SK-N-SH (cell line): Measurements from ENCODE around the gene ZNF221. TPM values are rescaled to one million over a fixed set of nuclear protein-coding genes. Genes with fewer than 3 reads are reported as not detected.

Experiments used
- CTCF ChIA-PET: fragments of 300-600, 350-600 bp; formaldehyde crosslinking; extraction: SDS; loops from one replicate; lab custom pipeline; 2021; lab: Yijun Ruan, JAX
- POLR2A ChIA-PET: fragments of 350-600 bp; sonication (Branson Sonifier 250); formaldehyde crosslinking; extraction: SDS; loops from one replicate; lab custom pipeline; 2020; ENCODE audit warnings: antibody characterized with exemption, inconsistent platforms; lab: Yijun Ruan, JAX
- DNase-seq: peaks from one replicate; pipeline ENCODE4 v3.0.0; 2012
- H2AFZ ChIP-seq: fragments of 200-600 bp; sonication (generic); 2 replicates; pipeline ENCODE4 v1.8.1; 2016; ENCODE audit warnings: antibody characterized with exemption, mild to moderate bottlenecking, low read depth
- H3F3A ChIP-seq: fragments of 200-600 bp; sonication (generic); replicated peaks from 2 replicates; pipeline ENCODE3; 2016; ENCODE audit warnings: antibody characterized with exemption, mild to moderate bottlenecking; ENCODE audit not compliant: insufficient read depth
- H3K27ac ChIP-seq, 2 experiments: fragments of 200-500 bp in 1 of 2; fragments of 200-600 bp in 1 of 2; sonication (Bioruptor generic) in 1 of 2; sonication (generic), shearing (Covaris generic) in 1 of 2; 2 replicates each; pipeline versions ENCODE4 v1.5.1 to v1.6.1; 2014 to 2016; ENCODE audit warnings: low read depth in 2 of 2, inconsistent platforms in 1 of 2, low read length in 1 of 2, mild to moderate bottlenecking in 1 of 2, mixed read lengths in 1 of 2
- H3K27me3 ChIP-seq: fragments of 200-600 bp; sonication (generic), shearing (Covaris generic); 2 replicates; pipeline ENCODE4 v1.6.1; 2016; ENCODE audit warnings: mixed run types; ENCODE audit not compliant: insufficient read depth
- H3K36me3 ChIP-seq, 2 experiments: fragments of 200-500 bp in 1 of 2; fragments of 200-600 bp in 1 of 2; sonication (Bioruptor generic) in 1 of 2; sonication (generic) in 1 of 2; replicated peaks in 1 of 2; 2 replicates each; pipeline versions ENCODE3 to v1.5.1; 2014 to 2016; ENCODE audit warnings: low read length in 1 of 2, mild to moderate bottlenecking in 1 of 2; ENCODE audit not compliant: insufficient read depth in 2 of 2, control insufficient read depth in 1 of 2
- H3K4me1 ChIP-seq, 2 experiments: fragments of 200-500 bp in 1 of 2; fragments of 200-600 bp in 1 of 2; sonication (Bioruptor generic) in 1 of 2; sonication (generic), shearing (Covaris generic) in 1 of 2; 2 replicates each; pipeline versions ENCODE4 v1.5.1 to v1.6.1; 2014 to 2016; ENCODE audit warnings: low read depth in 1 of 2, low read length in 1 of 2, mixed run types in 1 of 2; ENCODE audit not compliant: insufficient read depth in 2 of 2, control insufficient read depth in 1 of 2
- H3K4me2 ChIP-seq: fragments of 200-600 bp; sonication (generic), shearing (Covaris generic); 2 replicates; pipeline ENCODE4 v1.6.1; 2017; ENCODE audit warnings: mixed run types
- H3K4me3 ChIP-seq, 2 experiments: fragments of 200-500 bp in 1 of 2; fragments of 200-600 bp in 1 of 2; sonication (Bioruptor generic) in 1 of 2; sonication (generic), shearing (Covaris generic) in 1 of 2; 2 replicates each; pipeline versions ENCODE4 v1.5.1 to v1.8.1; 2014 to 2016; ENCODE audit warnings: low read depth in 2 of 2, inconsistent platforms in 1 of 2, low read length in 1 of 2, mild to moderate bottlenecking in 1 of 2, mixed read lengths in 1 of 2, moderate library complexity in 1 of 2
- H3K79me2 ChIP-seq: fragments of 200-600 bp; sonication (generic); 2 replicates; pipeline ENCODE4 v1.8.1; 2017; ENCODE audit warnings: mild to moderate bottlenecking; ENCODE audit not compliant: insufficient read depth
- H3K9ac ChIP-seq: fragments of 200-600 bp; sonication (generic); 2 replicates; pipeline ENCODE4 v1.6.1; 2017; ENCODE audit warnings: mixed run types
- H3K9me2 ChIP-seq: fragments of 200-600 bp; sonication (generic); 2 replicates; pipeline ENCODE4 v1.6.1; 2017; ENCODE audit warnings: mixed run types
- H3K9me3 ChIP-seq: fragments of 200-600 bp; sonication (generic); 2 replicates; pipeline ENCODE4 v1.6.1; 2017; ENCODE audit warnings: mixed run types, mild to moderate bottlenecking, moderate library complexity
- H4K20me1 ChIP-seq: fragments of 200-600 bp; sonication (generic); 2 replicates; pipeline ENCODE4 v1.6.1; 2017; ENCODE audit warnings: mild to moderate bottlenecking, mixed run types; ENCODE audit not compliant: insufficient read depth
- CTCF ChIP-seq: fragments of 200-600 bp; sonication (generic); IDR thresholded peaks from 2 replicates; pipeline ENCODE4 v1.6.1; 2017; ENCODE audit warnings: antibody characterized with exemption, mild to moderate bottlenecking, moderate library complexity
- EZH2phosphoT487 ChIP-seq: fragments of 200-600 bp; sonication (generic); IDR thresholded peaks from 2 replicates; pipeline ENCODE4 v1.6.1; 2017; ENCODE audit warnings: low read depth, mixed run types, mild to moderate bottlenecking, antibody characterized with exemption, moderate library complexity, borderline replicate concordance
- FOSL2 ChIP-seq: IDR thresholded peaks from 2 replicates; pipeline ENCODE4 v1.4.0; 2012; ENCODE audit warnings: low read depth, mild to moderate bottlenecking, moderate library complexity, borderline replicate concordance
- FOXJ3 ChIP-seq: sonication (generic); formaldehyde crosslinking; IDR thresholded peaks from 2 replicates; pipeline ENCODE4 v1.5.1; 2020; ENCODE audit warnings: mild to moderate bottlenecking, missing genetic modification reagents
- FOXM1 ChIP-seq: IDR thresholded peaks from 2 replicates; pipeline ENCODE4 v1.4.0; 2012; ENCODE audit warnings: low read depth, mild to moderate bottlenecking
- GATA2 ChIP-seq: sonication (generic); formaldehyde crosslinking; IDR thresholded peaks from 2 replicates; pipeline ENCODE4 v1.5.0; 2020; ENCODE audit warnings: mild to moderate bottlenecking, missing genetic modification reagents
- IRF3 ChIP-seq: fragments of 150-350 bp; IDR thresholded peaks from 2 replicates; pipeline ENCODE4 v1.6.1; 2016; ENCODE audit warnings: mild to moderate bottlenecking, low read depth, low read length
- MAX ChIP-seq: IDR thresholded peaks from 2 replicates; pipeline ENCODE4 v1.4.0; 2012; ENCODE audit warnings: low read depth
- MEF2A ChIP-seq: IDR thresholded peaks from 2 replicates; pipeline ENCODE4 v1.4.0; 2012; ENCODE audit warnings: low read depth, borderline replicate concordance
- MXI1 ChIP-seq: IDR thresholded peaks from 2 replicates; pipeline ENCODE4 v1.6.1; 2012; ENCODE audit warnings: mild to moderate bottlenecking, low read depth, low read length, improper control_type of control experiment
- NFIC ChIP-seq: IDR thresholded peaks from 2 replicates; pipeline ENCODE4 v1.4.0; 2012; ENCODE audit warnings: borderline replicate concordance
- NRF1 ChIP-seq: IDR thresholded peaks from 2 replicates; pipeline ENCODE4 v1.6.1; 2012; ENCODE audit warnings: low read depth, mild to moderate bottlenecking, low read length
- RCOR1 ChIP-seq: fragments of 150-350 bp; IDR thresholded peaks from 2 replicates; pipeline ENCODE4 v1.6.1; 2017; ENCODE audit warnings: antibody characterized with exemption, low read length
- SMC3 ChIP-seq: IDR thresholded peaks from 2 replicates; pipeline ENCODE4 v1.6.1; 2012; ENCODE audit warnings: low read depth, low read length, improper control_type of control experiment
- USF1 ChIP-seq: IDR thresholded peaks from 2 replicates; pipeline ENCODE4 v1.4.0; 2012; ENCODE audit warnings: low read depth, borderline replicate concordance
- USF2 ChIP-seq: fragments of 150-350 bp; IDR thresholded peaks from 2 replicates; pipeline ENCODE4 v1.6.1; 2017; ENCODE audit warnings: antibody characterized with exemption, low read length, low read depth, borderline replicate concordance
- YY1 ChIP-seq: IDR thresholded peaks from 2 replicates; pipeline ENCODE4 v1.4.0; 2012; ENCODE audit warnings: low read depth, mild to moderate bottlenecking
- ZBTB33 ChIP-seq: IDR thresholded peaks from 2 replicates; pipeline ENCODE4 v1.4.0; 2012; ENCODE audit warnings: low read depth, borderline replicate concordance
- WGBS: methylation state at CpG from one replicate; pipeline ENCODE4 v1.1.6; 2017; ENCODE audit warnings: low lambda C conversion rate; 5-methylcytosine and 5-hydroxymethylcytosine counted together
- polyA plus RNA-seq, 3 experiments: library from polyadenylated mRNA; depleted of rRNA; stranded (reverse); fragments of >200 nt; gene quantifications; 2 replicates each; pipeline ENCODE4 v1.2.3, GENCODE V29; 2012

ZNF221 gene
- polyA plus RNA-seq, 1 of the 3 experiments (the other 2 are of a cell fraction), result 0.64 TPM

- WGBS, result under 1% methylated on average over 10 of the region's 15 CpGs
- peak overlapping the region; percentile 21 to 74; a peak in 2 of 4 replicates for H3K27ac ChIP-seq
- peak overlapping the region; percentile 64 for H3K9ac ChIP-seq
- peak overlapping the region; percentile 77 for H3K4me2 ChIP-seq
- peaks cover 0 to 11% of the 10 kb centered on the region in 2 experiments; a peak in 2 of 4 replicates for H3K4me1 ChIP-seq
- no peaks in the 10 kb centered on the region for H4K20me1 ChIP-seq
- no peaks in the 10 kb centered on the region for H3K27me3 ChIP-seq
- no peaks in the 10 kb centered on the region for H3K9me3 ChIP-seq
- ChIA-PET CTCF (interaction anchor here (0.7 to 1.2 kb wide), 4 partner anchors 16 to 258 kb away, joined by 3 to 4 read pairs (median 3); partner anchors contain the start of gene ZNF223), POLR2A (no interaction called here)
- no peaks in the 10 kb centered on the region for H3F3A ChIP-seq
- peaks cover 16 to 21% of the 10 kb centered on the region in 2 experiments for H3K36me3 ChIP-seq
- peak overlapping the region; percentile 81 to 97 for H3K4me3 ChIP-seq
- peak overlapping the region; percentile 93 for H2AFZ ChIP-seq
- DNase-seq, result no peak
- peaks cover 32% of the 10 kb centered on the region for H3K79me2 ChIP-seq
- no peaks in the 10 kb centered on the region for H3K9me2 ChIP-seq
- TF ChIP-seq ZBTB33, result no peak
- TF ChIP-seq USF1, result no peak
- no peak for TF ChIP-seq SMC3
- no peak for TF ChIP-seq GATA2 (CRISPR knock-in tag)
- no peak for TF ChIP-seq EZH2phosphoT487
- no peak for TF ChIP-seq FOSL2
- no peak for TF ChIP-seq MXI1
- no peak for TF ChIP-seq FOXJ3 (CRISPR knock-in tag)
- no peak for TF ChIP-seq YY1
- TF ChIP-seq NRF1, result no peak
- TF ChIP-seq NFIC, result no peak
- TF ChIP-seq USF2, result no peak
- TF ChIP-seq IRF3, result no peak
- TF ChIP-seq CTCF, result no peak; the same call in 1 of the 2 replicates
- no peak for TF ChIP-seq MAX
- TF ChIP-seq MEF2A, result no peak
- no peak for TF ChIP-seq FOXM1
- no peak for TF ChIP-seq RCOR1
Observed at GRCh38 chr19:44003461-44004009, 52.5 kb downstream of the ZNF221 start.
